HepG2 (cell line): ENCODE measurements around the gene TRERF1. TPM values are rescaled to one million over a fixed set of nuclear protein-coding genes. Genes with fewer than 3 reads are reported as not detected.

Experiments
- ATAC-seq: fragments of 200-7000 bp; cut with Tn5 transposase; 3 replicates; pipeline ENCODE4 v1.9.1; 2020; ENCODE audit warnings: mild to moderate bottlenecking, moderate library complexity
- BruUV-seq: library from RNA; stranded (reverse); fragments of 400-500 nt; replicated peaks from 2 replicates; lab custom pipeline; 2021; lab: Mats Ljungman, UMichigan
- CTCF ChIA-PET: fragments of 300-600 bp; formaldehyde crosslinking; extraction: SDS; loops from one replicate; lab custom pipeline; 2021; ENCODE audit warnings: low total read pairs, inconsistent platforms, low intra/inter-chr PET ratio; lab: Yijun Ruan, JAX
- POLR2A ChIA-PET: fragments of 350-600 bp; sonication (Branson Sonifier 250); formaldehyde crosslinking; loops from one replicate; lab custom pipeline; 2020; ENCODE audit warnings: antibody characterized with exemption, inconsistent platforms; lab: Yijun Ruan, JAX
- DNase-seq: peaks from one replicate; pipeline ENCODE4 v3.0.0-alpha.2; 2015; ENCODE audit warnings: low spot score
- FAIRE-seq: peaks from 3 replicates; lab custom pipeline; 2011; peaks lifted over from hg19 to GRCh38; lab: Jason Lieb, UNC
- H2AFZ ChIP-seq: one replicate; pipeline ENCODE4 v1.6.1; 2011; ENCODE audit warnings: low read length, inconsistent platforms
- H3K27ac ChIP-seq: fragments of 300-600 bp; 3 replicates; pipeline ENCODE4 v1.8.0; 2011; ENCODE audit warnings: mixed run types, mild to moderate bottlenecking, mixed read lengths, low read length, inconsistent platforms; ENCODE audit not compliant: insufficient read depth; ENCODE audit errors: extremely low read length
- H3K27me3 ChIP-seq, 2 experiments: fragments of 200-600 bp in 1 of 2; 2 replicates in 1 of 2; 3 replicates in 1 of 2; pipeline versions ENCODE4 v1.6.0 to v1.8.0; 2011; ENCODE audit warnings: low read length in 2 of 2, mild to moderate bottlenecking in 2 of 2, moderate library complexity in 2 of 2, inconsistent platforms in 1 of 2; ENCODE audit not compliant: insufficient read depth in 2 of 2, control insufficient read depth in 1 of 2
- H3K36me3 ChIP-seq, 2 experiments: fragments of 200-600 bp in 1 of 2; replicated peaks in 1 of 2; 2 replicates in 1 of 2; 3 replicates in 1 of 2; pipeline versions ENCODE4 v1.5.1 to v1.8.0; 2011; ENCODE audit warnings: low read length in 2 of 2, inconsistent platforms in 1 of 2; ENCODE audit not compliant: insufficient read depth in 2 of 2, control insufficient read depth in 1 of 2
- H3K4me1 ChIP-seq: 2 replicates; pipeline ENCODE4 v1.5.1; 2012; ENCODE audit warnings: low read length, inconsistent platforms; ENCODE audit not compliant: insufficient read depth
- H3K4me2 ChIP-seq: 2 replicates; pipeline ENCODE4 v1.6.0; 2011; ENCODE audit warnings: low read depth, low read length, inconsistent platforms
- H3K4me3 ChIP-seq, 3 experiments: fragments of 200-600 bp in 1 of 3; sonication (generic), shearing (Covaris generic) in 1 of 3; replicated peaks in 1 of 3; 2 replicates each; pipeline ENCODE4 v1.5.1; 2011 to 2016; ENCODE audit warnings: low read length in 3 of 3, inconsistent platforms in 2 of 3, low read depth in 2 of 3, mild to moderate bottlenecking in 2 of 3, control low read depth in 1 of 3, mixed read lengths in 1 of 3; ENCODE audit not compliant: insufficient read depth in 1 of 3
- H3K79me2 ChIP-seq: one replicate; pipeline ENCODE4 v1.6.1; 2011; ENCODE audit warnings: low read length, inconsistent platforms; ENCODE audit not compliant: insufficient read depth
- H3K9ac ChIP-seq: 2 replicates; pipeline ENCODE4 v1.6.0; 2011; ENCODE audit warnings: mild to moderate bottlenecking, low read depth, low read length, inconsistent platforms; ENCODE audit not compliant: insufficient read depth
- H3K9me3 ChIP-seq: 2 replicates; pipeline ENCODE4 v1.5.1; 2012; ENCODE audit warnings: mild to moderate bottlenecking, low read length
- H4K20me1 ChIP-seq: 2 replicates; pipeline ENCODE4 v1.6.0; 2011; ENCODE audit warnings: inconsistent platforms, mild to moderate bottlenecking, low read length, moderate library complexity; ENCODE audit not compliant: insufficient read depth
- FOSL1 ChIP-seq: sonication (generic); formaldehyde crosslinking; IDR thresholded peaks from 2 replicates; pipeline ENCODE4 v1.9.0; 2021; ENCODE audit warnings: missing genetic modification reagents, borderline replicate concordance
- HDAC6 ChIP-seq: fragments of 200-600 bp; sonication (generic); IDR thresholded peaks from 2 replicates; pipeline ENCODE4 v1.7.0; 2017; ENCODE audit warnings: mild to moderate bottlenecking, antibody characterized with exemption, low read length, low read depth
- KDM5A ChIP-seq: fragments of 200-600 bp; sonication (generic); IDR thresholded peaks from 2 replicates; pipeline ENCODE4 v1.7.0; 2018; ENCODE audit warnings: antibody characterized with exemption, mild to moderate bottlenecking, low read length, borderline replicate concordance
- NR2C2 ChIP-seq: sonication (generic); formaldehyde crosslinking; IDR thresholded peaks from 2 replicates; pipeline ENCODE4 v1.4.0; 2020; ENCODE audit warnings: missing genetic modification reagents, mild to moderate bottlenecking, moderate library complexity, borderline replicate concordance
- SATB2 ChIP-seq: sonication (generic); formaldehyde crosslinking; IDR thresholded peaks from 2 replicates; pipeline ENCODE4 v1.5.0; 2020; ENCODE audit warnings: missing genetic modification reagents
- TAF15 ChIP-seq: fragments of 200-400 bp; formaldehyde crosslinking; IDR thresholded peaks from one replicate; pipeline ENCODE4 v1.6.1; 2018; ENCODE audit warnings: mild to moderate bottlenecking, low read depth, low read length; ENCODE audit not compliant: poor library complexity, severe bottlenecking
- ZNF546 ChIP-seq: sonication (generic); formaldehyde crosslinking; conservative IDR thresholded peaks from 2 replicates; pipeline ENCODE4 v1.8.1; 2023; ENCODE audit warnings: mild to moderate bottlenecking, missing genetic modification reagents
- ZNF558 ChIP-seq: sonication (generic); formaldehyde crosslinking; IDR thresholded peaks from 2 replicates; pipeline ENCODE4 v1.9.0; 2022; ENCODE audit warnings: mild to moderate bottlenecking, missing genetic modification reagents, borderline replicate concordance
- ZNF776 ChIP-seq: sonication (generic); formaldehyde crosslinking; IDR thresholded peaks from 2 replicates; pipeline ENCODE4 v1.4.0; 2020; ENCODE audit warnings: mild to moderate bottlenecking, missing genetic modification reagents
- WGBS: methylation state at CpG from one replicate; pipeline ENCODE4 v1.1.6; 2017; ENCODE audit warnings: low lambda C conversion rate; 5-methylcytosine and 5-hydroxymethylcytosine counted together
- in situ Hi-C: cut with HindIII; loops from 2 replicates; pipeline ENCODE4 v1.10.0; 2017; ENCODE audit warnings: low pct_unique_long_range_greater_than_20kb; ENCODE audit not compliant: extremely low pct_ligation_motif_present
- intact Hi-C: fragments of 100-400 bp; cut with micrococcal nuclease; formaldehyde crosslinking; loops from one replicate; pipeline ENCODE4 v1.10.0; 2022; ENCODE audit not compliant: unreplicated experiment
- polyA plus RNA-seq, 8 experiments: library from polyadenylated mRNA; depleted of rRNA in 3 of 8; stranded (reverse) in 7 of 8; unstranded in 1 of 8; fragments of >200 nt; fragmentation: Illumina TruSeq in 4 of 8; extraction: Trizol in 4 of 8; gene quantifications; 2 replicates each; pipeline versions ENCODE4 v1.2.1 to v1.2.3, GENCODE V29; 2011 to 2016; ENCODE audit warnings: low read depth in 4 of 8, missing spikeins in 1 of 8, mixed read lengths in 1 of 8; ENCODE audit not compliant: insufficient read depth in 1 of 8
- total RNA-seq, 5 experiments: library from RNA; depleted of rRNA; stranded (reverse); fragments of >200 nt; fragmentation: Illumina TruSeq; extraction: Trizol; gene quantifications; 2 replicates each; pipeline ENCODE4 v1.2.3, GENCODE V29; 2016; ENCODE audit warnings: low read depth in 1 of 5
- TF ChIP-seq, protein P1 (sequence below), 2 experiments: sonication (generic) in 1 of 2; formaldehyde crosslinking in 1 of 2; IDR thresholded peaks; 2 replicates each; pipeline versions ENCODE4 v1.5.1 to v1.6.1; 2011 to 2020; ENCODE audit warnings: borderline replicate concordance in 1 of 2, low read depth in 1 of 2, low read length in 1 of 2, mild to moderate bottlenecking in 1 of 2, missing genetic modification reagents in 1 of 2, moderate library complexity in 1 of 2
- TF ChIP-seq, protein P2 (sequence below): sonication (generic); formaldehyde crosslinking; IDR thresholded peaks from 2 replicates; pipeline ENCODE4 v1.4.0; 2020; ENCODE audit warnings: missing genetic modification reagents
- TF ChIP-seq, protein P3 (sequence below): sonication (generic); formaldehyde crosslinking; conservative IDR thresholded peaks from 2 replicates; pipeline ENCODE4 v1.8.1; 2023; ENCODE audit warnings: missing genetic modification reagents

Gene TRERF1
- total and polyA plus RNA-seq, 2 of the 13 experiments (the other 11 are each of a cell fraction or from before 2014, with no cell fraction given): 0.02 TPM; not detected in 1

DNA sequence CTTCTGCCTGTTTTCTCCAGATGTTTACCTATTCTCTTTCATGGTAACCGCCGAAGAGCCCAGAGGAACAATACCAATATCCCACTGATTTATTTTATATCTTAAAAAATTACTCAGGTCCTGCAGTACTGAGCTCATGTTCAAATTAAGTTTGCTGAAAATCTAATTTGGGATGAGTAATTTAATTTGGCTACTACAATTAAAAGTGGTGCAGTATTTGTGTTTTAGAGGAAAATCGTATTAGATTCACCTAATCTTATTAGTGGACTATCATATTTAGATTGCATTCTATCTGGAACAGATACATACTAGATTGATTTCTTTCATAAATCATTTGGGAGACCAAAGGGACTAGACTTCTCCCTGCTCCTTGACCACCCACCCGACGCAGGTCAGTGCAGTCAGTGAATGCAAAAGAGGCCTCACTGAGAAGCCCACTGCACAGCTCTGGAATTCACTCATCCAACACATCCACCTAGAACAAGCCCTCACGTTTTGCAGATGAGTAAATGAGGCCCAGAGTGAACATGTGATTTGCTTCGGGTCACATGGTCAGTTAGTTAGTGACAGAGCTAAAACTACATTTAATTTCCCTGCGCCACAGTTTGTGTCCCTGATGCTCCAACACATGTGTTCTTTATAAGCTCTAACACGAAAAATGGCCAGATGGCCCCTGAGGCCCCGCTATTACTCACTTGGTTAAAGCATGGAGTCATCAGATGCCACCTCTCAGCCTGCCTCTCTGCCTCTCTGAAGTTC is 101.8 kb downstream of the TRERF1 start:
- 28% methylated on average over 10 of the region's 10 CpGs for WGBS
- Histone ChIP-seq H4K20me1 (no peaks in the 10 kb centered on the region), H3K79me2 (no peaks in the 10 kb centered on the region), H3K4me3 (no peak overlapping the region), H3K27me3 (peaks cover 0 to 19% of the 10 kb centered on the region in 2 experiments; a peak in 4 of 5 replicates), H3K9ac (no peak overlapping the region), H2AFZ (no peak overlapping the region), H3K27ac (no peak overlapping the region), H3K9me3 (no peaks in the 10 kb centered on the region), H3K4me2 (no peak overlapping the region), H3K4me1 (no peaks in the 10 kb centered on the region), H3K36me3 (no peaks in the 10 kb centered on the region)
- no peak for FAIRE-seq
- TF ChIP-seq NR2C2 (CRISPR knock-in tag): no peak
- TF ChIP-seq, protein P1, sequence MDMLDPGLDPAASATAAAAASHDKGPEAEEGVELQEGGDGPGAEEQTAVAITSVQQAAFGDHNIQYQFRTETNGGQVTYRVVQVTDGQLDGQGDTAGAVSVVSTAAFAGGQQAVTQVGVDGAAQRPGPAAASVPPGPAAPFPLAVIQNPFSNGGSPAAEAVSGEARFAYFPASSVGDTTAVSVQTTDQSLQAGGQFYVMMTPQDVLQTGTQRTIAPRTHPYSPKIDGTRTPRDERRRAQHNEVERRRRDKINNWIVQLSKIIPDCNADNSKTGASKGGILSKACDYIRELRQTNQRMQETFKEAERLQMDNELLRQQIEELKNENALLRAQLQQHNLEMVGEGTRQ (IDR thresholded peaks at IDR 0.05; ENCODE audit: low read depth, low read length): peak; percentile 21; the same call in 1 of the 2 replicates
- TF ChIP-seq, protein P1 (CRISPR knock-in tag; IDR thresholded peaks at IDR 0.05; ENCODE audit: borderline replicate concordance): no peak
- no peak for DNase-seq
- ChIA-PET CTCF (no interaction called here), POLR2A (no interaction called here)
- in situ Hi-C loops (no loop called here), intact Hi-C loops (no loop called here)
- BruUV-seq: no TSS peak
- ATAC-seq: no peak

DNA sequence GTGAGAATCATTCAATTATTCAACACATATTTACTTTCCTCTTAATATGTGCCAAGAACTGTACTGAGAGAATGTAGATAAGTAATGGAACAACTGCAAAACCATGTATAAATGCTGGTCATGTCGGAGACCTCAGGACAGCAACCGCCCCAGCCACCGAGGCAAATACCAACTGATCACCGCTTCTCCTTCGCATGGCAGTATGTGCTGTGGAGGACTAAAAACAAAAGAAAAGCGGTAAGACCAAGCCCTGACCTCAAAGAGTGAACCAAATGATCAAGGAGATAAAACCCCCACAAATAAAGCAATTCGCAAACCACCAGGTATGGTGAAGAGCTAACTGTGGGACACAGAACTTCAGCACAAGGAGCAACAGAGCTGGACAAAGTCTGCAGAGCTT is 104.3 kb downstream of the TRERF1 start:
- 68% methylated on average over 7 of the region's 7 CpGs for WGBS
- Histone ChIP-seq H2AFZ (no peak overlapping the region), H3K79me2 (no peaks in the 10 kb centered on the region), H3K4me1 (no peaks in the 10 kb centered on the region), H3K4me2 (no peak overlapping the region), H4K20me1 (no peaks in the 10 kb centered on the region), H3K36me3 (no peaks in the 10 kb centered on the region), H3K27me3 (peaks cover 0 to 19% of the 10 kb centered on the region in 2 experiments; a peak in 4 of 5 replicates), H3K27ac (no peak overlapping the region), H3K9ac (no peak overlapping the region), H3K9me3 (no peaks in the 10 kb centered on the region), H3K4me3 (no peak overlapping the region)
- no TSS peak for BruUV-seq
- intact Hi-C loops: no loop called here
- DNase-seq: no peak
- ChIA-PET POLR2A (no interaction called here), CTCF (no interaction called here)
- FAIRE-seq: no peak
- ATAC-seq: no peak
- in situ Hi-C loops: no loop called here
- TF ChIP-seq SATB2 (CRISPR knock-in tag) (no peak), ZNF776 (CRISPR knock-in tag) (no peak), HDAC6 (no peak), KDM5A (no peak), FOSL1 (CRISPR knock-in tag) (no peak), ZNF546 (no peak), TAF15 (no peak), ZNF558 (CRISPR knock-in tag) (no peak)
- TF ChIP-seq, protein P2, sequence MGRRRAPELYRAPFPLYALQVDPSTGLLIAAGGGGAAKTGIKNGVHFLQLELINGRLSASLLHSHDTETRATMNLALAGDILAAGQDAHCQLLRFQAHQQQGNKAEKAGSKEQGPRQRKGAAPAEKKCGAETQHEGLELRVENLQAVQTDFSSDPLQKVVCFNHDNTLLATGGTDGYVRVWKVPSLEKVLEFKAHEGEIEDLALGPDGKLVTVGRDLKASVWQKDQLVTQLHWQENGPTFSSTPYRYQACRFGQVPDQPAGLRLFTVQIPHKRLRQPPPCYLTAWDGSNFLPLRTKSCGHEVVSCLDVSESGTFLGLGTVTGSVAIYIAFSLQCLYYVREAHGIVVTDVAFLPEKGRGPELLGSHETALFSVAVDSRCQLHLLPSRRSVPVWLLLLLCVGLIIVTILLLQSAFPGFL (CRISPR knock-in tag): no peak
- TF ChIP-seq, protein P3, sequence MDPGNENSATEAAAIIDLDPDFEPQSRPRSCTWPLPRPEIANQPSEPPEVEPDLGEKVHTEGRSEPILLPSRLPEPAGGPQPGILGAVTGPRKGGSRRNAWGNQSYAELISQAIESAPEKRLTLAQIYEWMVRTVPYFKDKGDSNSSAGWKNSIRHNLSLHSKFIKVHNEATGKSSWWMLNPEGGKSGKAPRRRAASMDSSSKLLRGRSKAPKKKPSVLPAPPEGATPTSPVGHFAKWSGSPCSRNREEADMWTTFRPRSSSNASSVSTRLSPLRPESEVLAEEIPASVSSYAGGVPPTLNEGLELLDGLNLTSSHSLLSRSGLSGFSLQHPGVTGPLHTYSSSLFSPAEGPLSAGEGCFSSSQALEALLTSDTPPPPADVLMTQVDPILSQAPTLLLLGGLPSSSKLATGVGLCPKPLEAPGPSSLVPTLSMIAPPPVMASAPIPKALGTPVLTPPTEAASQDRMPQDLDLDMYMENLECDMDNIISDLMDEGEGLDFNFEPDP: no peak
